Measurements from ENCODE around the gene ERC1. TPM values are rescaled to one million over a fixed set of nuclear protein-coding genes. Genes with fewer than 3 reads are reported as not detected.

ERC1 gene
- total and polyA plus RNA-seq, 8 donors, result 34.9 to 64.9 (median 40.8) TPM

GRCh38 chr12:1410794-1411193 is 419.8 kb downstream of the ERC1 start:
- no peak for TF ChIP-seq CTCF (IDR thresholded peaks at IDR 0.05)
- no peak overlapping the region for H3K27ac ChIP-seq
- DNase-seq (no peak), ATAC-seq (no peak)
- H3K27me3 ChIP-seq, result no peaks in the 10 kb centered on the region
- H3K9me3 ChIP-seq, result no peaks in the 10 kb centered on the region
- no peaks in the 10 kb centered on the region for H3K4me1 ChIP-seq
- H3K36me3 ChIP-seq, result peaks cover 0 to 17% of the 10 kb centered on the region in 2 donors
- H3K4me3 ChIP-seq, result no peak overlapping the region
- intact Hi-C loops (cut with DNase I), result no loop called here

GRCh38 chr12:1413930-1414329 is 422.9 kb downstream of the ERC1 start:
- H3K27ac ChIP-seq, result no peak overlapping the region
- peaks cover 0 to 8% of the 10 kb centered on the region in 2 donors for H3K36me3 ChIP-seq
- H3K4me3 ChIP-seq, result no peak overlapping the region
- intact Hi-C loops (cut with DNase I), result no loop called here
- no peaks in the 10 kb centered on the region for H3K9me3 ChIP-seq
- no peaks in the 10 kb centered on the region for H3K4me1 ChIP-seq
- DNase-seq, result no peak
- H3K27me3 ChIP-seq, result no peaks in the 10 kb centered on the region
- ATAC-seq, result no peak
- no peak for TF ChIP-seq CTCF (IDR thresholded peaks at IDR 0.05)

- Histone ChIP-seq H3K4me1 (no peaks in the 10 kb centered on the region), H3K27me3 (no peaks in the 10 kb centered on the region), H3K4me3 (no peak overlapping the region), H3K27ac (no peak overlapping the region), H3K36me3 (no peaks in the 10 kb centered on the region), H3K9me3 (peaks cover 0 to 21% of the 10 kb centered on the region in 2 donors)
- TF ChIP-seq CTCF (IDR thresholded peaks at IDR 0.05), result no peak
- intact Hi-C loops (cut with DNase I), result no loop called here
- DNase-seq, result no peak
- no peak for ATAC-seq
Measured at GRCh38 chr12:1418144-1418543, 427.1 kb downstream of the ERC1 start.

- no peak for TF ChIP-seq CTCF (IDR thresholded peaks at IDR 0.05)
- no peaks in the 10 kb centered on the region for H3K36me3 ChIP-seq
- no peak for ATAC-seq
- no peak for DNase-seq
- intact Hi-C loops (cut with DNase I), result no loop called here
- no peak overlapping the region for H3K4me3 ChIP-seq
- no peak overlapping the region for H3K27ac ChIP-seq
- H3K4me1 ChIP-seq, result no peaks in the 10 kb centered on the region
- H3K9me3 ChIP-seq, result peaks cover 0 to 21% of the 10 kb centered on the region in 2 donors
- no peaks in the 10 kb centered on the region for H3K27me3 ChIP-seq
Measured at GRCh38 chr12:1419849-1420371, 428.9 kb downstream of the ERC1 start.

- H3K9me3 ChIP-seq, result peaks cover 0 to 21% of the 10 kb centered on the region in 2 donors
- TF ChIP-seq CTCF (IDR thresholded peaks at IDR 0.05), result no peak
- intact Hi-C loops (cut with DNase I), result no loop called here
- no peak overlapping the region for H3K27ac ChIP-seq
- H3K36me3 ChIP-seq, result no peaks in the 10 kb centered on the region
- no peak overlapping the region for H3K4me3 ChIP-seq
- ATAC-seq, result no peak
- no peaks in the 10 kb centered on the region for H3K27me3 ChIP-seq
- no peak for DNase-seq
- H3K4me1 ChIP-seq, result no peaks in the 10 kb centered on the region
Measured at GRCh38 chr12:1421091-1421846, 430.2 kb downstream of the ERC1 start.
